Right atrium auricular region (tissue), 2 donors: ENCODE results near the gene KRT73. TPM values are rescaled to one million over a fixed set of nuclear protein-coding genes. Genes with fewer than 3 reads are reported as not detected.

Source experiments
- DNase-seq: peaks from one replicate; pipeline ENCODE4 v3.0.0-alpha.2; 2019; ENCODE audit warnings: low spot score
- H3K27ac ChIP-seq, 2 donors: fragments of 200-600 bp; sonication (generic); 1 replicate in 1 of 2; 2 replicates in 1 of 2; pipeline ENCODE4 v1.5.1; 2016 to 2019
- H3K27me3 ChIP-seq, 2 donors: fragments of 200-600 bp; sonication (generic); one replicate each; pipeline versions ENCODE4 v1.5.1 to v1.6.0; 2017 to 2019
- H3K36me3 ChIP-seq: fragments of 200-600 bp; sonication (generic); one replicate; pipeline ENCODE4 v1.5.1; 2016
- H3K4me1 ChIP-seq, 2 donors: fragments of 200-600 bp; sonication (generic); one replicate each; pipeline versions ENCODE4 v1.5.1 to v1.6.0; 2017 to 2019
- H3K4me3 ChIP-seq, 2 donors: fragments of 200-600 bp; sonication (generic); 1 replicate in 1 of 2; 2 replicates in 1 of 2; pipeline ENCODE4 v1.5.1; 2017 to 2019; ENCODE audit warnings: mild to moderate bottlenecking in 1 of 2, moderate library complexity in 1 of 2
- H3K9me3 ChIP-seq, 2 donors: fragments of 200-600 bp; sonication (generic); one replicate each; pipeline ENCODE4 v1.5.1; 2019
- CTCF ChIP-seq, 2 donors: fragments of 200-600 bp; sonication (generic); IDR thresholded peaks; one replicate each; pipeline ENCODE4 v1.5.1; 2019; ENCODE audit warnings: antibody characterized with exemption in 2 of 2
- total RNA-seq, 2 donors: library from RNA; depleted of rRNA; stranded (reverse); fragments of >200 nt; gene quantifications; one replicate each; pipeline ENCODE4 v1.1.0, GENCODE V29; 2016

The KRT73 gene
- total RNA-seq, 2 donors from 2014 or later, result not detected

GRCh38 chr12:52631676-52632459, 13.5 kb upstream of the KRT73 start:
- peak; percentile 32 for DNase-seq
- H3K9me3 ChIP-seq, result no peaks in the 10 kb centered on the region
- no peaks in the 10 kb centered on the region for H3K27me3 ChIP-seq
- no peaks in the 10 kb centered on the region for H3K36me3 ChIP-seq
- H3K27ac ChIP-seq, result no peak overlapping the region
- TF ChIP-seq CTCF (IDR thresholded peaks at IDR 0.05), result no peak
- no peaks in the 10 kb centered on the region for H3K4me1 ChIP-seq
- H3K4me3 ChIP-seq, result no peak overlapping the region

- H3K4me3 ChIP-seq, result no peak overlapping the region
- TF ChIP-seq CTCF (IDR thresholded peaks at IDR 0.05), result no peak
- no peaks in the 10 kb centered on the region for H3K36me3 ChIP-seq
- no peak overlapping the region for H3K27ac ChIP-seq
- no peaks in the 10 kb centered on the region for H3K27me3 ChIP-seq
- no peaks in the 10 kb centered on the region for H3K4me1 ChIP-seq
- DNase-seq, result peak; percentile 28
- H3K9me3 ChIP-seq, result no peaks in the 10 kb centered on the region
These were observed 12.9 kb upstream of the KRT73 start for GRCh38 chr12:52631264-52631663.

- DNase-seq, result no peak
- no peak for TF ChIP-seq CTCF (IDR thresholded peaks at IDR 0.05)
- no peaks in the 10 kb centered on the region for H3K9me3 ChIP-seq
- no peak overlapping the region for H3K27ac ChIP-seq
- no peaks in the 10 kb centered on the region for H3K36me3 ChIP-seq
- H3K4me3 ChIP-seq, result no peak overlapping the region
- no peaks in the 10 kb centered on the region for H3K27me3 ChIP-seq
- no peaks in the 10 kb centered on the region for H3K4me1 ChIP-seq
These were observed 12.3 kb upstream of the KRT73 start for GRCh38 chr12:52630599-52631200.

GRCh38 chr12:52630008-52630500, 11.7 kb upstream of the KRT73 start:
- peak; percentile 36 for DNase-seq
- H3K4me3 ChIP-seq, result no peak overlapping the region
- no peaks in the 10 kb centered on the region for H3K4me1 ChIP-seq
- H3K27ac ChIP-seq, result no peak overlapping the region
- H3K36me3 ChIP-seq, result no peaks in the 10 kb centered on the region
- no peaks in the 10 kb centered on the region for H3K27me3 ChIP-seq
- TF ChIP-seq CTCF (IDR thresholded peaks at IDR 0.05), result no peak
- no peaks in the 10 kb centered on the region for H3K9me3 ChIP-seq

GRCh38 chr12:52629281-52630007, 11.1 kb upstream of the KRT73 start:
- DNase-seq, result peak; percentile 36
- H3K4me1 ChIP-seq, result no peaks in the 10 kb centered on the region
- TF ChIP-seq CTCF (IDR thresholded peaks at IDR 0.05), result no peak
- no peaks in the 10 kb centered on the region for H3K27me3 ChIP-seq
- H3K4me3 ChIP-seq, result no peak overlapping the region
- no peak overlapping the region for H3K27ac ChIP-seq
- no peaks in the 10 kb centered on the region for H3K9me3 ChIP-seq
- no peaks in the 10 kb centered on the region for H3K36me3 ChIP-seq
